MCF 10A (cell line): Measurements from ENCODE around the gene SLC38A10. TPM values are rescaled to one million over a fixed set of nuclear protein-coding genes. Genes with fewer than 3 reads are reported as not detected.
A peak's percentile ranks its signal among the peaks of the same experiment; 100 is the strongest.

ENCODE experiments used
- BruUV-seq: library from RNA; stranded (reverse); fragments of 400-500 nt; replicated peaks from 2 replicates; lab custom pipeline; 2021; lab: Mats Ljungman, UMichigan
- CTCF ChIA-PET: fragments of 300-600 bp; sonication (Branson Sonifier 250); formaldehyde crosslinking; extraction: SDS; loops from one replicate; lab custom pipeline; 2021; ENCODE audit warnings: antibody characterized with exemption, inconsistent platforms; lab: Yijun Ruan, JAX
- POLR2A ChIA-PET: fragments of 300-600, 350-650 bp; sonication (Branson Sonifier 250); formaldehyde crosslinking; extraction: SDS; loops from one replicate; lab custom pipeline; 2020; ENCODE audit warnings: antibody characterized with exemption, inconsistent platforms; lab: Yijun Ruan, JAX
- DNase-seq: peaks from one replicate; pipeline ENCODE4 v3.0.0-alpha.2; 2018; ENCODE audit not compliant: unreplicated experiment
- H3K27ac Mint-ChIP-seq: one replicate; pipeline ENCODE4 v1.8.0; 2022; ENCODE audit warnings: mild to moderate bottlenecking, low read depth, mixed read lengths; ENCODE audit not compliant: unreplicated experiment
- H3K27me3 Mint-ChIP-seq: one replicate; pipeline ENCODE4 v1.8.0; 2022; ENCODE audit warnings: mixed read lengths; ENCODE audit not compliant: insufficient read depth, unreplicated experiment
- H3K36me3 Mint-ChIP-seq: one replicate; pipeline ENCODE4 v1.8.0; 2022; ENCODE audit warnings: mild to moderate bottlenecking, moderate library complexity, mixed read lengths; ENCODE audit not compliant: insufficient read depth, unreplicated experiment
- H3K4me1 Mint-ChIP-seq: one replicate; pipeline ENCODE4 v1.8.0; 2022; ENCODE audit warnings: mixed read lengths; ENCODE audit not compliant: insufficient read depth, unreplicated experiment
- H3K4me3 Mint-ChIP-seq: one replicate; pipeline ENCODE4 v1.8.0; 2022; ENCODE audit warnings: mild to moderate bottlenecking, moderate library complexity, mixed read lengths; ENCODE audit not compliant: unreplicated experiment
- H3K9me3 Mint-ChIP-seq: one replicate; pipeline ENCODE4 v1.8.0; 2022; ENCODE audit warnings: mixed read lengths; ENCODE audit not compliant: unreplicated experiment
- CTCF ChIP-seq: fragments of 200-600 bp; IDR thresholded peaks from one replicate; pipeline ENCODE4 v1.8.0; 2022; ENCODE audit warnings: antibody characterized with exemption, mild to moderate bottlenecking; ENCODE audit not compliant: unreplicated experiment
- intact Hi-C: fragments of 100-400 bp; cut with micrococcal nuclease; formaldehyde crosslinking; loops from 2 replicates; pipeline ENCODE4 v1.14.1; 2022
- total RNA-seq: library from RNA; stranded (reverse); gene quantifications from 2 replicates; pipeline ENCODE4 v1.2.3, GENCODE V29; 2022

Gene SLC38A10
- total RNA-seq, 1 experiment from 2014 or later, result 98.2 TPM

- Mint-ChIP-seq H3K27ac (no peak overlapping the region), H3K9me3 (no peaks in the 10 kb centered on the region), H3K36me3 (peaks cover 45% of the 10 kb centered on the region), H3K27me3 (no peaks in the 10 kb centered on the region), H3K4me1 (peaks cover 18% of the 10 kb centered on the region), H3K4me3 (peak overlapping the region; percentile 33)
- ChIA-PET POLR2A (interaction anchor here (0.7 to 1.2 kb wide), 3 partner anchors 9 to 1475 kb away, joined by 3 to 4 read pairs (median 3); partner anchors contain the start of gene FN3KRP), CTCF (interaction anchor here (0.5 to 1.5 kb wide), 5 partner anchors 99 to 1471 kb away, joined by 3 to 4 read pairs (median 3); no protein-coding TSS in a partner anchor)
- peak; percentile 50 for DNase-seq
- peak; percentile 76 for TF ChIP-seq CTCF
- intact Hi-C loops, result loop anchor here (2.0 kb wide), 1 partner anchor 99 kb away; no protein-coding TSS in a partner anchor
- BruUV-seq, result no TSS peak
Observed at GRCh38 chr17:81241648-81242420, 53.3 kb downstream of the SLC38A10 start.

GRCh38 chr17:81241203-81241602 is 53.9 kb downstream of the SLC38A10 start:
- Mint-ChIP-seq H3K4me3 (peak overlapping the region; percentile 84), H3K9me3 (no peaks in the 10 kb centered on the region), H3K36me3 (peaks cover 44% of the 10 kb centered on the region), H3K27ac (no peak overlapping the region), H3K4me1 (peaks cover 18% of the 10 kb centered on the region), H3K27me3 (no peaks in the 10 kb centered on the region)
- CTCF ChIA-PET, result interaction anchor here (0.6 to 1.5 kb wide), 3 partner anchors 22 to 260 kb away, joined by 3 to 4 read pairs (median 4); no protein-coding TSS in a partner anchor
- intact Hi-C loops, result loop anchor here (2.0 kb wide), 1 partner anchor 98 kb away; no protein-coding TSS in a partner anchor
- no TSS peak for BruUV-seq
- no peak for DNase-seq
- TF ChIP-seq CTCF, result no peak
- POLR2A ChIA-PET, result interaction anchor here (1.2 to 1.3 kb wide), 2 partner anchors 18 to 89 kb away, joined by 3 to 4 read pairs; partner anchors contain the start of gene CEP131

GRCh38 chr17:81240761-81241160 is 54.3 kb downstream of the SLC38A10 start:
- no peaks in the 10 kb centered on the region for H3K9me3 Mint-ChIP-seq
- intact Hi-C loops, result loop anchor here (2.0 kb wide), 1 partner anchor 98 kb away; no protein-coding TSS in a partner anchor
- H3K27me3 Mint-ChIP-seq, result no peaks in the 10 kb centered on the region
- H3K27ac Mint-ChIP-seq, result no peak overlapping the region
- DNase-seq, result no peak
- BruUV-seq, result no TSS peak
- peak overlapping the region; percentile 84 for H3K4me3 Mint-ChIP-seq
- H3K36me3 Mint-ChIP-seq, result peaks cover 44% of the 10 kb centered on the region
- ChIA-PET CTCF (interaction anchor here (0.6 to 1.0 kb wide), 4 partner anchors 21 to 1994 kb away, joined by 3 to 4 read pairs (median 3); no protein-coding TSS in a partner anchor), POLR2A (interaction anchor here (0.5 to 2.4 kb wide), 4 partner anchors 18 to 448 kb away, joined by 3 to 13 read pairs (median 4); partner anchors contain the start of genes ACTG1 and CEP131)
- peaks cover 18% of the 10 kb centered on the region for H3K4me1 Mint-ChIP-seq
- TF ChIP-seq CTCF, result no peak
